WTC11 (cell line): ENCODE measurements around the gene ORMDL2. TPM values are rescaled to one million over a fixed set of nuclear protein-coding genes. Genes with fewer than 3 reads are reported as not detected.
A peak's percentile ranks its signal among the peaks of the same experiment; 100 is the strongest.

ENCODE experiments used
- ATAC-seq: fragments of 200-7000 bp; cut with Tn5 transposase; 2 replicates; pipeline ENCODE4 v1.10.0; 2021; ENCODE audit warnings: mild to moderate bottlenecking, moderate library complexity
- CTCF ChIA-PET: fragments of 300-600 bp; sonication (Branson Sonifier 250); formaldehyde crosslinking; loops from one replicate; lab custom pipeline; 2021; ENCODE audit warnings: antibody characterized with exemption; lab: Charles Lee
- POLR2A ChIA-PET: fragments of 350-600 bp; sonication (Branson Sonifier 250); formaldehyde crosslinking; loops from one replicate; lab custom pipeline; 2021; ENCODE audit warnings: antibody characterized with exemption; lab: Charles Lee
- DNase-seq: peaks from one replicate; pipeline ENCODE4 v3.0.0; 2021; ENCODE audit warnings: low spot score
- H3K27ac Mint-ChIP-seq: 2 replicates; pipeline ENCODE4 v1.8.0; 2021; ENCODE audit warnings: mixed read lengths
- H3K27me3 Mint-ChIP-seq: 2 replicates; pipeline ENCODE4 v1.8.0; 2021; ENCODE audit warnings: low read depth, mild to moderate bottlenecking, moderate library complexity, mixed read lengths
- H3K36me3 Mint-ChIP-seq: 2 replicates; pipeline ENCODE4 v1.8.0; 2021; ENCODE audit warnings: mixed read lengths
- H3K4me1 Mint-ChIP-seq: 2 replicates; pipeline ENCODE4 v1.8.0; 2022; ENCODE audit warnings: mixed read lengths
- H3K4me3 Mint-ChIP-seq: 2 replicates; pipeline ENCODE4 v1.8.0; 2021; ENCODE audit warnings: mild to moderate bottlenecking, moderate library complexity, mixed read lengths
- H3K9me3 Mint-ChIP-seq: 2 replicates; pipeline ENCODE4 v1.8.0; 2021; ENCODE audit warnings: mixed read lengths
- CREB1 ChIP-seq: sonication (generic); formaldehyde crosslinking; IDR thresholded peaks from 2 replicates; pipeline ENCODE4 v1.8.0; 2023; ENCODE audit warnings: mild to moderate bottlenecking, missing genetic modification reagents
- ELF4 ChIP-seq: sonication (generic); formaldehyde crosslinking; IDR thresholded peaks from 2 replicates; pipeline ENCODE4 v1.8.1; 2022; ENCODE audit warnings: low read depth, mild to moderate bottlenecking, moderate library complexity, missing genetic modification reagents
- EMX1 ChIP-seq: fragments of 250-450 bp; sonication (Bioruptor Pico); IDR thresholded peaks from 2 replicates; pipeline ENCODE4 v1.8.0; 2021; ENCODE audit warnings: mild to moderate bottlenecking
- GTF2I ChIP-seq: fragments of 250-450 bp; sonication (Bioruptor Pico); conservative IDR thresholded peaks from 2 replicates; pipeline ENCODE4 v1.4.0; 2021; ENCODE audit warnings: mild to moderate bottlenecking
- NFYB ChIP-seq: sonication (generic); formaldehyde crosslinking; conservative IDR thresholded peaks from 2 replicates; pipeline ENCODE4 v1.8.0; 2022; ENCODE audit warnings: low read depth, missing genetic modification reagents
- SOX15 ChIP-seq: fragments of 250-450 bp; sonication (Bioruptor Pico); IDR thresholded peaks from 2 replicates; pipeline ENCODE4 v1.9.0; 2021; ENCODE audit warnings: mild to moderate bottlenecking
- ZNF121 ChIP-seq: sonication (generic); formaldehyde crosslinking; IDR thresholded peaks from 2 replicates; pipeline ENCODE4 v1.8.0; 2023; ENCODE audit warnings: missing genetic modification reagents
- ZNF232 ChIP-seq: sonication (generic); formaldehyde crosslinking; IDR thresholded peaks from 2 replicates; pipeline ENCODE4 v1.8.0; 2022; ENCODE audit warnings: mild to moderate bottlenecking, missing genetic modification reagents
- total RNA-seq: library from RNA; stranded (reverse); gene quantifications from 3 replicates; pipeline ENCODE4 v1.2.3, GENCODE V29; 2021
- TF ChIP-seq, protein P1 (sequence below): sonication (generic); formaldehyde crosslinking; IDR thresholded peaks from 2 replicates; pipeline ENCODE4 v1.8.1; 2022; ENCODE audit warnings: low read depth, missing genetic modification reagents, borderline replicate concordance
- TF ChIP-seq, protein P2 (sequence below): sonication (generic); formaldehyde crosslinking; IDR thresholded peaks from 2 replicates; pipeline ENCODE4 v1.8.0; 2023; ENCODE audit warnings: missing genetic modification reagents, mild to moderate bottlenecking, borderline replicate concordance
- TF ChIP-seq, protein P3 (sequence below): sonication (generic); formaldehyde crosslinking; IDR thresholded peaks from 2 replicates; pipeline ENCODE4 v1.8.0; 2023; ENCODE audit warnings: missing genetic modification reagents
- TF ChIP-seq, protein P4 (sequence below): sonication (generic); formaldehyde crosslinking; IDR thresholded peaks from 2 replicates; pipeline ENCODE4 v1.8.1; 2022; ENCODE audit warnings: missing genetic modification reagents, borderline replicate concordance
- TF ChIP-seq, protein P5 (sequence below): sonication (generic); formaldehyde crosslinking; IDR thresholded peaks from 2 replicates; pipeline ENCODE4 v1.8.1; 2022; ENCODE audit warnings: low read depth, mild to moderate bottlenecking, moderate library complexity, missing genetic modification reagents, borderline replicate concordance
- TF ChIP-seq, protein P6 (sequence below): fragments of 250-450 bp; sonication (Bioruptor Pico); IDR thresholded peaks from 2 replicates; pipeline ENCODE4 v2.1.2; 2022; ENCODE audit warnings: mild to moderate bottlenecking, moderate library complexity
- TF ChIP-seq, protein P7 (sequence below): fragments of 200-600 bp; IDR thresholded peaks from 2 replicates; pipeline ENCODE4 v1.8.0; 2022; ENCODE audit warnings: antibody characterized with exemption
- TF ChIP-seq, protein P8 (sequence below): sonication (generic); formaldehyde crosslinking; IDR thresholded peaks from 2 replicates; pipeline ENCODE4 v1.8.0; 2022; ENCODE audit warnings: mild to moderate bottlenecking, missing genetic modification reagents

Gene ORMDL2
- total RNA-seq, 1 experiment from 2014 or later: 32.9 TPM

DNA sequence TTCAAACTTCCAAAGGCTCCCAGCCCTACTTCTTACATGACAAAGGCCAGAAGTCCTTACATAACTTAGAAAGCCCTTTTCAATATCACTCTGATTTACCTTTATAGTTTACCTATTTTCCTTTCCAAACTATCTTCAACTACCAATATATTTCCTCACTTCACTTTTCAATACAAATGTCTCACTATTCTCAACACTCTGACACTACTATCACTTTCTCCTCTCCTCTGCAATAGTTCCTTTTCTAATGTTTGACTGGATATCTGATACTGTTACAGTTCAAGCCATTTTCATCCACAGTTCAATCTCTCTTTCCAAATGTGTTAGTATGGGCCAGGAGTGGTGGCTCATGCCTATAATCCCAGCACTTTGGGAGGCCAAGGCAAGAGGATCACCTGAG lies 3.6 kb upstream of the ORMDL2 start:
- ATAC-seq (no peak), DNase-seq (no peak)
- H3K36me3 Mint-ChIP-seq: peaks cover 6% of the 10 kb centered on the region
- ChIA-PET POLR2A (interaction anchor here (1.0 kb wide), 1 partner anchor 71 kb away, joined by 3 read pairs; no protein-coding TSS in a partner anchor), CTCF (interaction anchor here (0.7 to 3.9 kb wide), 7 partner anchors 61 to 181 kb away, joined by 3 to 17 read pairs (median 3); partner anchors contain the start of gene RAB5B)
- peak overlapping the region; percentile 66 for H3K27ac Mint-ChIP-seq
- H3K9me3 Mint-ChIP-seq: no peaks in the 10 kb centered on the region
- peak overlapping the region; percentile 29 for H3K4me3 Mint-ChIP-seq
- TF ChIP-seq, protein P1, sequence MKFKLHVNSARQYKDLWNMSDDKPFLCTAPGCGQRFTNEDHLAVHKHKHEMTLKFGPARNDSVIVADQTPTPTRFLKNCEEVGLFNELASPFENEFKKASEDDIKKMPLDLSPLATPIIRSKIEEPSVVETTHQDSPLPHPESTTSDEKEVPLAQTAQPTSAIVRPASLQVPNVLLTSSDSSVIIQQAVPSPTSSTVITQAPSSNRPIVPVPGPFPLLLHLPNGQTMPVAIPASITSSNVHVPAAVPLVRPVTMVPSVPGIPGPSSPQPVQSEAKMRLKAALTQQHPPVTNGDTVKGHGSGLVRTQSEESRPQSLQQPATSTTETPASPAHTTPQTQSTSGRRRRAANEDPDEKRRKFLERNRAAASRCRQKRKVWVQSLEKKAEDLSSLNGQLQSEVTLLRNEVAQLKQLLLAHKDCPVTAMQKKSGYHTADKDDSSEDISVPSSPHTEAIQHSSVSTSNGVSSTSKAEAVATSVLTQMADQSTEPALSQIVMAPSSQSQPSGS (CRISPR knock-in tag): no peak
- no peak for TF ChIP-seq EMX1 (CRISPR knock-in tag)
- TF ChIP-seq, protein P2, sequence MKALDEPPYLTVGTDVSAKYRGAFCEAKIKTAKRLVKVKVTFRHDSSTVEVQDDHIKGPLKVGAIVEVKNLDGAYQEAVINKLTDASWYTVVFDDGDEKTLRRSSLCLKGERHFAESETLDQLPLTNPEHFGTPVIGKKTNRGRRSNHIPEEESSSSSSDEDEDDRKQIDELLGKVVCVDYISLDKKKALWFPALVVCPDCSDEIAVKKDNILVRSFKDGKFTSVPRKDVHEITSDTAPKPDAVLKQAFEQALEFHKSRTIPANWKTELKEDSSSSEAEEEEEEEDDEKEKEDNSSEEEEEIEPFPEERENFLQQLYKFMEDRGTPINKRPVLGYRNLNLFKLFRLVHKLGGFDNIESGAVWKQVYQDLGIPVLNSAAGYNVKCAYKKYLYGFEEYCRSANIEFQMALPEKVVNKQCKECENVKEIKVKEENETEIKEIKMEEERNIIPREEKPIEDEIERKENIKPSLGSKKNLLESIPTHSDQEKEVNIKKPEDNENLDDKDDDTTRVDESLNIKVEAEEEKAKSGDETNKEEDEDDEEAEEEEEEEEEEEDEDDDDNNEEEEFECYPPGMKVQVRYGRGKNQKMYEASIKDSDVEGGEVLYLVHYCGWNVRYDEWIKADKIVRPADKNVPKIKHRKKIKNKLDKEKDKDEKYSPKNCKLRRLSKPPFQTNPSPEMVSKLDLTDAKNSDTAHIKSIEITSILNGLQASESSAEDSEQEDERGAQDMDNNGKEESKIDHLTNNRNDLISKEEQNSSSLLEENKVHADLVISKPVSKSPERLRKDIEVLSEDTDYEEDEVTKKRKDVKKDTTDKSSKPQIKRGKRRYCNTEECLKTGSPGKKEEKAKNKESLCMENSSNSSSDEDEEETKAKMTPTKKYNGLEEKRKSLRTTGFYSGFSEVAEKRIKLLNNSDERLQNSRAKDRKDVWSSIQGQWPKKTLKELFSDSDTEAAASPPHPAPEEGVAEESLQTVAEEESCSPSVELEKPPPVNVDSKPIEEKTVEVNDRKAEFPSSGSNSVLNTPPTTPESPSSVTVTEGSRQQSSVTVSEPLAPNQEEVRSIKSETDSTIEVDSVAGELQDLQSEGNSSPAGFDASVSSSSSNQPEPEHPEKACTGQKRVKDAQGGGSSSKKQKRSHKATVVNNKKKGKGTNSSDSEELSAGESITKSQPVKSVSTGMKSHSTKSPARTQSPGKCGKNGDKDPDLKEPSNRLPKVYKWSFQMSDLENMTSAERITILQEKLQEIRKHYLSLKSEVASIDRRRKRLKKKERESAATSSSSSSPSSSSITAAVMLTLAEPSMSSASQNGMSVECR: no peak
- TF ChIP-seq, protein P3, sequence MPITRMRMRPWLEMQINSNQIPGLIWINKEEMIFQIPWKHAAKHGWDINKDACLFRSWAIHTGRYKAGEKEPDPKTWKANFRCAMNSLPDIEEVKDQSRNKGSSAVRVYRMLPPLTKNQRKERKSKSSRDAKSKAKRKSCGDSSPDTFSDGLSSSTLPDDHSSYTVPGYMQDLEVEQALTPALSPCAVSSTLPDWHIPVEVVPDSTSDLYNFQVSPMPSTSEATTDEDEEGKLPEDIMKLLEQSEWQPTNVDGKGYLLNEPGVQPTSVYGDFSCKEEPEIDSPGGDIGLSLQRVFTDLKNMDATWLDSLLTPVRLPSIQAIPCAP: no peak
- no peaks in the 10 kb centered on the region for H3K27me3 Mint-ChIP-seq
- H3K4me1 Mint-ChIP-seq: peaks cover 50% of the 10 kb centered on the region

DNA sequence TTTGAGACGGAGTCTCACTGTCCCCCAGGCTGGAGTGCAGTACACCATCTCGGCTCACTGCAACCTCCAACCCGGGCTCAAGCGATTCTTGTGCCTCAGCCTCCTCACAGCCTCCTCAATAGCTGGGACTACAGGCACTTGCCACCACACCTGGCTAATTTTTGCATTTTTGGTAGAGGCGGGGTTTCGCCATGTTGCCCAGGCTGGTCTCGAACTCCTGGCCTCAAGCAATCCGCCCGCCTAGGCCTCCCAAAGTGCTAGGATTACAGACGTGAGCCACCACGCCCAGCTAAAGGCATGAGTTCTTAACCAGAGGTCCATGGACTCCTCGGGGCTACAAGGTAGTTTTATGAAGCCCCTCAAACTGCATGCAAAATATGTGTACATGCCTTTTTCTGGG lies 2.4 kb upstream of the ORMDL2 start:
- CTCF ChIA-PET: interaction anchor here (7.0 kb wide), 1 partner anchor 77 kb away, joined by 97 read pairs; no protein-coding TSS in a partner anchor
- Mint-ChIP-seq H3K4me1 (peaks cover 50% of the 10 kb centered on the region), H3K27me3 (no peaks in the 10 kb centered on the region), H3K9me3 (no peaks in the 10 kb centered on the region), H3K4me3 (peak overlapping the region; percentile 29), H3K27ac (no peak overlapping the region), H3K36me3 (peaks cover 16% of the 10 kb centered on the region)
- DNase-seq (no peak), ATAC-seq (no peak)
- TF ChIP-seq, protein P1 (CRISPR knock-in tag): no peak
- TF ChIP-seq ELF4: no peak
- TF ChIP-seq, protein P4, sequence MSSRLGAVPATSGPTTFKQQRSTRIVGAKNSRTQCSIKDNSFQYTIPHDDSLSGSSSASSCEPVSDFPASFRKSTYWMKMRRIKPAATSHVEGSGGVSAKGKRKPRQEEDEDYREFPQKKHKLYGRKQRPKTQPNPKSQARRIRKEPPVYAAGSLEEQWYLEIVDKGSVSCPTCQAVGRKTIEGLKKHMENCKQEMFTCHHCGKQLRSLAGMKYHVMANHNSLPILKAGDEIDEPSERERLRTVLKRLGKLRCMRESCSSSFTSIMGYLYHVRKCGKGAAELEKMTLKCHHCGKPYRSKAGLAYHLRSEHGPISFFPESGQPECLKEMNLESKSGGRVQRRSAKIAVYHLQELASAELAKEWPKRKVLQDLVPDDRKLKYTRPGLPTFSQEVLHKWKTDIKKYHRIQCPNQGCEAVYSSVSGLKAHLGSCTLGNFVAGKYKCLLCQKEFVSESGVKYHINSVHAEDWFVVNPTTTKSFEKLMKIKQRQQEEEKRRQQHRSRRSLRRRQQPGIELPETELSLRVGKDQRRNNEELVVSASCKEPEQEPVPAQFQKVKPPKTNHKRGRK (CRISPR knock-in tag): no peak
- no peak for TF ChIP-seq ZNF232 (CRISPR knock-in tag)
- no peak for TF ChIP-seq ZNF121 (CRISPR knock-in tag)
- TF ChIP-seq, protein P5, sequence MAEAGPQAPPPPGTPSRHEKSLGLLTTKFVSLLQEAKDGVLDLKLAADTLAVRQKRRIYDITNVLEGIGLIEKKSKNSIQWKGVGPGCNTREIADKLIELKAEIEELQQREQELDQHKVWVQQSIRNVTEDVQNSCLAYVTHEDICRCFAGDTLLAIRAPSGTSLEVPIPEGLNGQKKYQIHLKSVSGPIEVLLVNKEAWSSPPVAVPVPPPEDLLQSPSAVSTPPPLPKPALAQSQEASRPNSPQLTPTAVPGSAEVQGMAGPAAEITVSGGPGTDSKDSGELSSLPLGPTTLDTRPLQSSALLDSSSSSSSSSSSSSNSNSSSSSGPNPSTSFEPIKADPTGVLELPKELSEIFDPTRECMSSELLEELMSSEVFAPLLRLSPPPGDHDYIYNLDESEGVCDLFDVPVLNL: no peak
- no peak for TF ChIP-seq NFYB (CRISPR knock-in tag)
- TF ChIP-seq, protein P6, sequence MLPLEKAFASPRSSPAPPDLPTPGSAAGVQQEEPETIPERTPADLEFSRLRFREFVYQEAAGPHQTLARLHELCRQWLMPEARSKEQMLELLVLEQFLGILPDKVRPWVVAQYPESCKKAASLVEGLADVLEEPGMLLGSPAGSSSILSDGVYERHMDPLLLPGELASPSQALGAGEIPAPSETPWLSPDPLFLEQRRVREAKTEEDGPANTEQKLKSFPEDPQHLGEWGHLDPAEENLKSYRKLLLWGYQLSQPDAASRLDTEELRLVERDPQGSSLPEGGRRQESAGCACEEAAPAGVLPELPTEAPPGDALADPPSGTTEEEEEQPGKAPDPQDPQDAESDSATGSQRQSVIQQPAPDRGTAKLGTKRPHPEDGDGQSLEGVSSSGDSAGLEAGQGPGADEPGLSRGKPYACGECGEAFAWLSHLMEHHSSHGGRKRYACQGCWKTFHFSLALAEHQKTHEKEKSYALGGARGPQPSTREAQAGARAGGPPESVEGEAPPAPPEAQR: no peak
- no peak for TF ChIP-seq EMX1 (CRISPR knock-in tag)
- TF ChIP-seq CREB1 (CRISPR knock-in tag): no peak
- TF ChIP-seq, protein P7, sequence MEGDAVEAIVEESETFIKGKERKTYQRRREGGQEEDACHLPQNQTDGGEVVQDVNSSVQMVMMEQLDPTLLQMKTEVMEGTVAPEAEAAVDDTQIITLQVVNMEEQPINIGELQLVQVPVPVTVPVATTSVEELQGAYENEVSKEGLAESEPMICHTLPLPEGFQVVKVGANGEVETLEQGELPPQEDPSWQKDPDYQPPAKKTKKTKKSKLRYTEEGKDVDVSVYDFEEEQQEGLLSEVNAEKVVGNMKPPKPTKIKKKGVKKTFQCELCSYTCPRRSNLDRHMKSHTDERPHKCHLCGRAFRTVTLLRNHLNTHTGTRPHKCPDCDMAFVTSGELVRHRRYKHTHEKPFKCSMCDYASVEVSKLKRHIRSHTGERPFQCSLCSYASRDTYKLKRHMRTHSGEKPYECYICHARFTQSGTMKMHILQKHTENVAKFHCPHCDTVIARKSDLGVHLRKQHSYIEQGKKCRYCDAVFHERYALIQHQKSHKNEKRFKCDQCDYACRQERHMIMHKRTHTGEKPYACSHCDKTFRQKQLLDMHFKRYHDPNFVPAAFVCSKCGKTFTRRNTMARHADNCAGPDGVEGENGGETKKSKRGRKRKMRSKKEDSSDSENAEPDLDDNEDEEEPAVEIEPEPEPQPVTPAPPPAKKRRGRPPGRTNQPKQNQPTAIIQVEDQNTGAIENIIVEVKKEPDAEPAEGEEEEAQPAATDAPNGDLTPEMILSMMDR: no peak
- TF ChIP-seq, protein P8, sequence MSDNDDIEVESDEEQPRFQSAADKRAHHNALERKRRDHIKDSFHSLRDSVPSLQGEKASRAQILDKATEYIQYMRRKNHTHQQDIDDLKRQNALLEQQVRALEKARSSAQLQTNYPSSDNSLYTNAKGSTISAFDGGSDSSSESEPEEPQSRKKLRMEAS (CRISPR knock-in tag): no peak
- no peak for TF ChIP-seq SOX15 (CRISPR knock-in tag)
- no peak for TF ChIP-seq GTF2I (CRISPR knock-in tag)
- TF ChIP-seq, all 79 proteins: peak for 0
- POLR2A ChIA-PET: interaction anchor here (3.5 kb wide), 1 partner anchor 15 kb away, joined by 64 read pairs; the partner anchor contains the start of gene DNAJC14
